Measurements from ENCODE around the gene ZWINT.
A peak's percentile ranks its signal among the peaks of the same experiment; 100 is the strongest.

The ZWINT gene

GRCh38 chr10:56327118-56327517 lies 33.9 kb downstream of the ZWINT start:
- TF ChIP-seq, protein P1, sequence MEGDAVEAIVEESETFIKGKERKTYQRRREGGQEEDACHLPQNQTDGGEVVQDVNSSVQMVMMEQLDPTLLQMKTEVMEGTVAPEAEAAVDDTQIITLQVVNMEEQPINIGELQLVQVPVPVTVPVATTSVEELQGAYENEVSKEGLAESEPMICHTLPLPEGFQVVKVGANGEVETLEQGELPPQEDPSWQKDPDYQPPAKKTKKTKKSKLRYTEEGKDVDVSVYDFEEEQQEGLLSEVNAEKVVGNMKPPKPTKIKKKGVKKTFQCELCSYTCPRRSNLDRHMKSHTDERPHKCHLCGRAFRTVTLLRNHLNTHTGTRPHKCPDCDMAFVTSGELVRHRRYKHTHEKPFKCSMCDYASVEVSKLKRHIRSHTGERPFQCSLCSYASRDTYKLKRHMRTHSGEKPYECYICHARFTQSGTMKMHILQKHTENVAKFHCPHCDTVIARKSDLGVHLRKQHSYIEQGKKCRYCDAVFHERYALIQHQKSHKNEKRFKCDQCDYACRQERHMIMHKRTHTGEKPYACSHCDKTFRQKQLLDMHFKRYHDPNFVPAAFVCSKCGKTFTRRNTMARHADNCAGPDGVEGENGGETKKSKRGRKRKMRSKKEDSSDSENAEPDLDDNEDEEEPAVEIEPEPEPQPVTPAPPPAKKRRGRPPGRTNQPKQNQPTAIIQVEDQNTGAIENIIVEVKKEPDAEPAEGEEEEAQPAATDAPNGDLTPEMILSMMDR (IDR thresholded peaks at IDR 0.05; ENCODE audit: insufficient read depth, low read depth, low read length, missing control alignments): no peak
- DNase-seq (ENCODE audit: low read depth): no peak
- no peak overlapping the region for H3K4me3 ChIP-seq (ENCODE audit: low read depth, low read length)

DNA sequence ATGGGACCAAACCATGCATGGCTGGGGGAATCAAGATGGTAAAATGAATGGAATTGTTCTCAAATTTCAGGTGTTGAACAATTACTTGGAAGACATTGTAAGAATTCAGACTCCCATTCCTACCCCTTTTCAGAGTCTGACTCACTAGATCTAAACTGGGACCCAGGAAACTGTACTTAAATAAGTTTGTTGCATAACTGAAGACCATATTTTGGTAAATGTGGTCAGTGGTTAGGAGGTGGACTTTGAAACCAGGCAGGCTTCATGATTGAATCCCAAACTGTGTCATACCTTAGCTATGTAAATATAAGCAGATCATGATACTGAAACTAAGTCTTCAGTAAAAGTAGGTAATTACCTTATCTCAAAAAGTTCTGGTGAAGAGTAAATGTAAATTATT lies 41.7 kb downstream of the ZWINT start:
- DNase-seq (ENCODE audit: low read depth): peak; percentile 75
- H3K4me3 ChIP-seq (ENCODE audit: low read depth, low read length): no peak overlapping the region
- TF ChIP-seq, protein P1 (IDR thresholded peaks at IDR 0.05; ENCODE audit: insufficient read depth, low read depth, low read length, missing control alignments): no peak

GRCh38 chr10:56318816-56319215 lies 42.2 kb downstream of the ZWINT start:
- no peak overlapping the region for H3K4me3 ChIP-seq (ENCODE audit: low read depth, low read length)
- TF ChIP-seq, protein P1 (IDR thresholded peaks at IDR 0.05; ENCODE audit: insufficient read depth, low read depth, low read length, missing control alignments): no peak
- peak; percentile 1 for DNase-seq (ENCODE audit: low read depth)

- DNase-seq (ENCODE audit: low read depth): no peak
- no peak overlapping the region for H3K4me3 ChIP-seq (ENCODE audit: low read depth, low read length)
- TF ChIP-seq, protein P1 (IDR thresholded peaks at IDR 0.05; ENCODE audit: insufficient read depth, low read depth, low read length, missing control alignments): no peak
Measured at GRCh38 chr10:56317603-56318002, 43.5 kb downstream of the ZWINT start.

DNA sequence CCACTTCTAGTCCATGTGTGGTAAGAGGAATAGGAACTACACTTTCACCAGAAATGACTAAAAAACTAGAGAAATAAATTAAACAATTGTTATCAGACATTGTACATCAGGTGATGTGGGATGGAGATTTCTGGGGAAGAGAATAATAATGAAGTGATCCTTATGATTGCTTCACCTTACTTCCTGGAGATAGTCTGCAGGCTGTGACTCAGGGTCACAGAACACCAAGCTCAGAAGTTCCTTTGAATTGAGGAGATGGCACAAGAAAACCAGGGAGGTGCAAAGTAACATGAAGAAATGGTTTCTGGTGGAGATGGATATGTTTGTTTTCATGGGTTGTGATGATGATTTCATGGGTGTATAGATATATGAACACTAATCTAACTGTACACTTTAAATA lies 44.5 kb downstream of the ZWINT start:
- TF ChIP-seq, protein P1 (IDR thresholded peaks at IDR 0.05; ENCODE audit: insufficient read depth, low read depth, low read length, missing control alignments): no peak

More for the DNA sequence above, 44.5 kb downstream of the ZWINT start:
- DNase-seq (ENCODE audit: low read depth): no peak
- H3K4me3 ChIP-seq (ENCODE audit: low read depth, low read length): no peak overlapping the region
